HL-60/S4 (cell line): ENCODE data around the gene DBNDD2.

Experiments used
- in situ Hi-C: fragments of 300-500 bp; cut with MboI; formaldehyde crosslinking; loops from 2 replicates; pipeline ENCODE4 v1.14.3; 2022; ENCODE audit warnings: low sequenced_read_pairs

Gene DBNDD2

GRCh38 chr20:45445805-45446562 lies 37.9 kb downstream of the DBNDD2 start:
- in situ Hi-C loops = no loop called here

GRCh38 chr20:45448270-45448669 lies 40.2 kb downstream of the DBNDD2 start:
- in situ Hi-C loops = no loop called here

- in situ Hi-C loops = no loop called here
Observed at GRCh38 chr20:45449528-45449927, 41.4 kb downstream of the DBNDD2 start.

- in situ Hi-C loops = no loop called here
Observed at GRCh38 chr20:45450097-45450818, 42.2 kb downstream of the DBNDD2 start.

GRCh38 chr20:45452238-45452637 lies 44.1 kb downstream of the DBNDD2 start:
- in situ Hi-C loops = no loop called here

GRCh38 chr20:45452772-45453691 lies 44.9 kb downstream of the DBNDD2 start:
- in situ Hi-C loops = no loop called here

GRCh38 chr20:45456632-45457031 lies 48.5 kb downstream of the DBNDD2 start:
- in situ Hi-C loops = no loop called here

GRCh38 chr20:45459606-45460005 lies 51.5 kb downstream of the DBNDD2 start:
- in situ Hi-C loops = no loop called here
